HG03521 (cell line): Measurements from ENCODE around the gene GNAZ.
"Not testable (repeated sequence)": the region's sequence is repeated elsewhere in the genome, so short reads cannot be mapped to it uniquely, and the experiment has no call there.

Source experiments
- ATAC-seq: cut with Tn5 transposase; IDR thresholded peaks from one replicate; pipeline ENCODE4 v1.9.1; 2021; ENCODE audit warnings: mild to moderate bottlenecking, moderate library complexity; ENCODE audit not compliant: unreplicated experiment

The GNAZ gene

DNA sequence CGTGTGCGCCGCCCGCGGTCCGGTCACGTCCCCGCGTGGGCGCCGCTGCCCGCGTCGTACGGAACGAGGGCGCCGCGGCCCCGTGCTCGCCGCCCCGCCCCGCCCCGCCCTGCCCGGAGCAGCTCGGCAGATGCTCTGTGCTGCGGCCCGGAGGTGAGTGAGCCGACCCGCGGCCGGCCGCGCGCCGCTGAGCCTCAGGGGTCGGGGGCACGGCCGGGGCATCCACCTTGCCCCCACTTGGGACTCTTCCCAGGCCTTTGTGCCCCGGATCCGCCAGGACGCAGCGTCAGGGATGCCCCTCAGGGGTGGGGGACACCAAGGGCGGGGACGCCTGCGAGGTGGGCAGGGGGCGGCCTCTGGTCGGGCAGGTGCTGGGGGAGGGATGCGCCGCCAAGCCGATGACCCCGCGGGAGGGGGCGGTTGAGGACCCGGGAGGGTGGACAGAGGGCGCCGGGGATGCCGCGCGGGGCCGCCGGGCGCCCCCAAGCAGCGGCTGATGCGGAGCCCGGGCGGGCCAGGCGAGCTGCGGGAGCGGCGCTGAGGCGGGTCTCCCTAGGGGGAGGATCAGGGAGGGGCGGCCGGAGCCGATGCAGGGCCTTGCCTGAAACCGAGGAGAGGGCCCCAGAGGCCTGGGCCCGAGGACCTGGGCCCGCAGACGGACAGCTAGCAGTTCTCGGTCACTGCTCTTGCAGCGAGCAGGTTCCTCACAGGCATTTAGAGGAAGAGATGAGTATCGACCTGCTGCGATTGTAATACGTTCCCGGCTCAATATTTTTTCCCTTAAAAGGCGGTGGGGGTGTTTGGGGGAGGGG lies at the start of gene GNAZ:
TSS of gene GNAZ (plus strand) at position 102 of the 812 bp plus-strand sequence. CDS start 25,177 bp downstream, outside the sequence.
- ATAC-seq: no peak

DNA sequence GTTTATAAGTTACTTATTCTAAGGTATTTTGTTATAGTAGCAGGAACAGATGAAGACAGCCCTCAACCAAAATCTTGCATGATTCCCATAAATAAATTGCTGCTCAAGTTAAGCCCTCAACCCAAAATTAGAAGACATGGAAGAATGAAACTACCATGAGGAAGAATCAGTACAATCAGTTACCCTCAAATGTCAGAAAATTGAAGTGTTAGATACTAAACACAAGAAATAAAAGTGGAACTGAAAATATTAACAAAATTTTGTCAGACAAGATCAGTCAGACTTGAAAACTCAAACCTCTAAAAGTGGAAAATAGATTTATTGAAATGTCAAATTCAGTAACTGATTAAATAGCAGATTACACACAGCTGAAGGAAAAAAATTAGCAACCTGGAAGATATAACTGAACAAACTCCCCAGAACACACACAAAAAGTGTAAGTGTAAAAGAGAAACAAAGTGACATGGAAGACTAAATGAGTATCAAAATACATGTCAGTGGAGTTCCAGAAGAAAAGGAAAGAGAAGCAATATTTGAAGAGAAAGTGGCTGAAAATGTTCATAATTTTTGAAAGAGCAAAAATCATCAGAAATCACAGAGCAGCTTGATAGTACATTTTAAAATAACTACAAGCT lies 49.5 kb upstream of the GNAZ start:
- ATAC-seq: no peak

DNA sequence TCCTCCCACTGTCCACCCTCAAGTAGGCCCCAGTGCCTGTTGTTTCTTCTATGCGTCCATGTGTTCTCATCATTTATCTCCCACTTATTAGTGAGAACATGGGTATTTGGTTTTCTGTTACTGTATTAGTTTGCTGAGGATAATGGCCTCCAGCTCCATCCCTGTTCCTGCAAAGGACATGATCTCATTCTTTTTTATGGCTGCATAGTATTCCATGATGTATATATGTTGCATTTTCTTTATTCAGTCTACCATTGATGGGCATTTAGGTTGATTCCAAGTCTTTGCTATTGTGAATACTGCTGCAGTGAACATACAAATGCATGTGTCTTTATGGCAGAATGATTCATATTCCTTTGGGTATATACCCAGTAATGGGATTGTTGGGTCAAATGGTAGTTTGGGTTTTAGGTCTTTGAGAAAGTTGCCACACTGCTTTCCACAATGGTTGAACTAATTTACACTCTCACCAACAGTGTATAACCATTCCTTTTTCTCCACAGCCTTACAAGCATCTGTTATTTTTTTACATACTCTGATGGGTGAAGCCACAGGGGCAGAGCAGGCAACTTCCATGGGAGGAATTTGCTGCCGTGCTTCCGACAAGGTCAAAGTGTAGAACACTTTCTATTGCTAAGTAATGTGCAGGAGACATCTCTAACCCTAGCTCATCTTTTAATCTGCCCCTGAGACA lies 48.5 kb upstream of the GNAZ start:
- ATAC-seq: not testable (repeated sequence)

DNA sequence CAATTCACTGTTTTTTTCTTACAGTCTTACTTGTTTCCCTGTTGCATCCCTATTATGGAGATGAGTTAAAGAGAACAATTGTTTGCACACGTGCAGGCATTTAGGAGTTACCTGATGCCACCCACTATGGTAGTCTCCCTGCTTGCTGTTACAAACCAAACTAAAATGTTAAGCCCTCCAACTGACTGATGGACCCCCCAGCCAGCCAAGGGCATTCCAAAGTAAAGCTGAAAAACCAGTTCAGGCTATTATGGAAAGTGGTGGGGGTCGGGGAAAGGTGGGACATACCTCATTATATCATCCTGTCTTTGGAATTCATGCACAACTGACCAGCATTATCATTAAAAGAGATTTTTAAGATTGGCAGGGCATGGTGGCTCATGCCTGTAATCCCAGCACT lies 47.0 kb upstream of the GNAZ start:
- no peak for ATAC-seq

DNA sequence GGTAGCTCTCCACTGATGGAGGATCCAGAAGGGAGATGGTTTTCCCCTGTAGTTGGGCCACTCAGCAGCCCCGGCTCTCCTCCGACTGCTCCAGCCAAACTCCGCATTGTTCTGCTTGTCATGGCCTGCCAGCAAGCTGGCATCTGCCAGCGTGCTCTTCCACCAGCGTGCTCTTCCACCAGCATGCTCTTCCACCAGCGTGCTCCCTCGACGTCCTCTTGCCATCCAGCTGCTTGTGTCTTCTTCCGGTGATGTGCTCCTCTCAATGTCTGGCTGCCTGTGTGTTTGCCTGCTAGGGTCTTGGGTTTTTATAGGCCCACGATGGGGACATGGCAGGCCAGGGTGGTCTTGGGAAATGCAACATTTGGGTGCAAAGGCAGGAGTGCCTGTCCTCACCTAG lies 43.5 kb upstream of the GNAZ start:
- ATAC-seq: no peak

DNA sequence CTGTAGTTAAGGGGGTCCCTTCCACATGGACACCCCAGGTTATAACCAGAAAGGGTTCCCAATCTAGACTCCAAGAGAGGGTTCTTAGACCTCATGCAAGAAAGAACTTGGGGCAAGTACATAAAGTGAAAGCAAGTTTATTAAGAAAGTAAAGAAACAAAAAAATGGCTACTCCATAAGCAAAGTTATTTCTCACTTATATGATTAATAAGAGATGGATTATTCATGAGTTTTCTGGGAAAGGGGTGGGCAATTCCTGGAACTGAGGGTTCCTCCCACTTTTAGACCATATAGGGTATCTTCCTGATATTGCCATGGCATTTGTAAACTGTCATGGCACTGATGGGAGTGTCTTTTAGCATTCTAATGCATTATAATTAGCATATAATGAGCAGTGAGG lies 42.5 kb upstream of the GNAZ start:
- ATAC-seq: not testable (repeated sequence)

DNA sequence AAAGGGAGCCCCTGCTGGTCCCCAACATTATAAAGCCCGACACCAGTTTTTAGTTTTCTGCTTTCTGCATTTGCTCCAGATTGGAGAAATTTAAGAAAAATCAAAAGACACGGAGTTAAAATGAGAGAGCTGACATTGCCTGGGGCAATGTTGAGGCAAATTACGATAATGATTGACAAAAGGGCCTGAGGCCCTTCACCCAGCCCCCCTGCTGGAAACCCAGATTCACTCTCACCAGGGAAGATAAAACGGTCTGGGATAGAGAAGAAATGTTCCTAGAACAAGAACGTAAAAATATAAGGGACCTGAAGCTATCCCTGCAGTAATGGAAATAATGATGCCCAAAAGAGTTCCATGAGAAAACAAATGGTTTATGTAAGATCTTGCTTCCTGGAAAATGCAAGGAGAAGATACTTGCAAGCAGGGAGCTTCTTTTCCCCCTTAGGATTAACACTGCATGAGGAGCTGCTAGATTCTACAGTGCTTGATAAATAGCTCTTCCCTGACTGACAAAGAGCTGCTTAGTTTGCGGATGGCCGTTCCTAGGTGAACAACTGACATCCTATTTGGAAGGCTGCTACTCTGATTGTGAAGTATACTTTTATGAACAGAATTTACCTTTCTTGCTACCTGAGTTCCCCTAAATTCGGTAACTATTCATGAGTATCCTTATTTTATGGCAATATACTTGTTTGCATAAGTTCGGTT lies 40.6 kb upstream of the GNAZ start:
- no peak for ATAC-seq

DNA sequence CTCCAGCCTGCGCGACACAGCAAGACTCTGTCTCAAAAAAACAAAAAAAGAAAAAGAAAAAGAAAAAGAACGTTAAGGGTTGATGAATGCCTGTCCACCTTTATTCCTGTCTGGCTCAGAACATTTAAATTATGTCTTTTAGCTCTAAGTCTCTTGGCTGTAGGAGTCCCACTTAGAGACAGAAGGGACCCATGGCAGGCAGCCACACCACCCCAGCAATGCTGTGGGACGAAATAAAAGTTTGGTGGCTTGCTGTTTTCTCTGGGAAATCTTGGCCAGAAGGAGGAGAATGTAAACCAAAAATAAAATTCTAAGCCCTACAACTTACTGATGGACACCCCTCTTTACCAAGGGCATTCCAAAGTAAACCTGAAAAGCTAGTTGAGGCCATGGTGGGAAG lies 38.9 kb upstream of the GNAZ start:
- ATAC-seq: no peak

DNA sequence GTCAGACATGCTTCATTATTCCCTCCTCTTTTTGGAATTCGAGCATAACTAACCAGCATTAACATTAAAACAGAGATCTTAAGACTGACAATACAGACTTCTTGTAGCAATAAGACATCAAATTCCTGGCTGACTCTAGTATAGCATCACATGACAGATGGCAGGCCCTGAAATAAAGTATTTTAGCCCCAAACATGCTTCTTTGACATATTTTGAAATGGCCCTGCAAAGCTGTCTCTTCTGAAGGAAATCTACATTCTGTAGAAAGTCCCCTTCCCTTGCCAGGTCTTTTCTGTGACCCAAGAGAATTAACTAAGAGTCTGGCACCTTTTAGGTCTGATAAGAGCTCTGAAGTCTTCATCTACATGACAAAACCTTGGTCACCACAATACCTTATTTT lies 38.5 kb upstream of the GNAZ start:
- no peak for ATAC-seq

DNA sequence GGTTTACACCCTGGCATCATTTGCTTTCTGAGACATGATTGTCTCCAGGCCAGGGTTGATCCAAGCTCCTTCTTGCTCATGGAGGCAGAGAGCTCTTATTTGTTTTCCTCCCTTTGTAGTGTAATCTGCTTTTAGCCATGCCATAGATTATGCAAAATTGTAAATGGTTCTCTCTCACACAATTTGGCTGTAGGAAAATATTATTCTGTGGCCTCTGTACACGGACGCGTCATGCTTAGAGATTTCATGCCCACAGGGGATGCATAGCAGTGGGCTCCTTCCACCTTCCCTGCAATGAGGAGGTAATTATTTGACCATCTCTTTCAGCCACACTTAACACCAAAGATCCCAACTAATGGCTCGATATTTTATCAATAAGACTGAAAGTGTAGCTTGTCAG lies 37.7 kb upstream of the GNAZ start:
- no peak for ATAC-seq

DNA sequence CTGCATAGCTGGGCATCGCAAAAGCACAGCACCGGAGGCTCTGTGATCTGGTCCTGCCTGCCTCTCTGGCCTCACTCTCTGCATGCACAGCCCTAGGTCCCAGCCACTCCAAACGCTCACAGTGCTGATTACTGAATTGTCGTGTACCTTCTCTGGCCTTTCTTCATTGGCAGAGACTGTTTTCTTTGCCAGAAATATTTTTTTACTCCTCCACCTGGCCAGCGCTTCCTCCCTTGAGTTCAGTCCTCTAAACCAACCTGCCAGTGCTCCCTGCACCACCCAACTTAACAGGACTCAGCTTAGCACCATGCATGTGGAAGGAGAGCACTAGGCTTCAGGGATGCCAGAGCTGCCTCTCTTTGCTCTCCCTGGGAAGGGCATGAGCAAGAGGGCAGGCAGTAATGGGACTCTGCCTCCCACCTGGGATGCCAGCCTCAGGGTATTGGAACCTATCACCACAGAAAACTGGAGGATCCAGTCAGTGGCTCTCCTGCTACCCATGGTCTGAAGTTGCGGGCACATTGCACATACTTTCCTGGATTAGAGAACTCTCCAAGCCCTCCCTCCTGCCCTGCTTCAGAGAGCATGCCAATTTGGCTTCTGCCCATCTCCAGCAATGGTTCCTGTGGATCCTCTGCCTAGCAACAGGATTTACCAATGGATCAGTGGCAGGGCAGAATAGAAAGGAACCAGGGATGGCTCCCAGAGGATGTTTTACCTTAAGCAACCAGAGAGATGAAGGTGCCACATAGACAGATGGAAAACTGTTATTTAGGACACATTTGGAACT lies 37.0 kb upstream of the GNAZ start:
- ATAC-seq: no peak

DNA sequence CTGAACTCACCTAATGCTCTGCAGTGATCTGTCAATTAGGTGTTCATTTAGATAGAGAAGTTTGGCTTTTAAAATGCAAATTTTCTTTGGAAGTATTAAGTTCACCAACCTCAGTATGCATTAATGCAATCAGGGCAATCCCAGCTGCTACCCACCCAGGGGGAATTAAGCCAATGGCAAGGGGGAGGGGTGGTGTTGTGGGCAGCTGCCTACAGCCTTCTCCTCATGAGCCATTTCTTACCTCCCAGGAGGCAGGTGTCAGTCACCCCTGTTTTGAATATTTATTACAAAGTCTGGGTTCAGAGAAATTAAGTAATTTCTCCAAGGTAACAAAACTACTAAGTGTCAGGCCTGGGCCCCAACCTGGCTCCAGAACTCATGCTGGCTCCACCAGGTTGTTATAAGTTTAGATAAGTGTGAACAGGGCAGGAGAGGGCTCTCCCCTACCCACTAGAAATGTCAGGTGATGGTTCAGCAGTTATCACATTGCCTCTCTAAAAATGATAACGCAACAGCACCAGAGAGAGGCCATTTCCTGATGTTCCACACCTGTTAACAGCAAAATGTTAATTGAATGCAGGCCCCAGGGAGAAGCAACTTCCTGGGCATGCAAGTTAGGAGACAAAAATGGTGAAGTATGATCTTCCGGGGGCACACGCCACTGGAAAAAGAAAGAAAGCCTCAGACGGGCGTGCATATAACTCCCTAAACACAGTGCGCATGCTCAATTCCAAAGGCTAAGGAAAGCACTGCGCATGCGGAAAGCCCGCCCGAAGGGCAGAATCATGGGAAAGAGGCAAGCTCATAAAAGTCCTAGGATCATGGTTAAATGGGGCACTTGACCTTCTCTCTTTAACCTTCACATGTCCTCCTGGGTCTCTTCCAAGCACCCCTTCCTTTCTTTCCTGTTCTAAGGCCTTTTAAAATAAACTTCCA lies 35.4 kb upstream of the GNAZ start:
- ATAC-seq: no peak

DNA sequence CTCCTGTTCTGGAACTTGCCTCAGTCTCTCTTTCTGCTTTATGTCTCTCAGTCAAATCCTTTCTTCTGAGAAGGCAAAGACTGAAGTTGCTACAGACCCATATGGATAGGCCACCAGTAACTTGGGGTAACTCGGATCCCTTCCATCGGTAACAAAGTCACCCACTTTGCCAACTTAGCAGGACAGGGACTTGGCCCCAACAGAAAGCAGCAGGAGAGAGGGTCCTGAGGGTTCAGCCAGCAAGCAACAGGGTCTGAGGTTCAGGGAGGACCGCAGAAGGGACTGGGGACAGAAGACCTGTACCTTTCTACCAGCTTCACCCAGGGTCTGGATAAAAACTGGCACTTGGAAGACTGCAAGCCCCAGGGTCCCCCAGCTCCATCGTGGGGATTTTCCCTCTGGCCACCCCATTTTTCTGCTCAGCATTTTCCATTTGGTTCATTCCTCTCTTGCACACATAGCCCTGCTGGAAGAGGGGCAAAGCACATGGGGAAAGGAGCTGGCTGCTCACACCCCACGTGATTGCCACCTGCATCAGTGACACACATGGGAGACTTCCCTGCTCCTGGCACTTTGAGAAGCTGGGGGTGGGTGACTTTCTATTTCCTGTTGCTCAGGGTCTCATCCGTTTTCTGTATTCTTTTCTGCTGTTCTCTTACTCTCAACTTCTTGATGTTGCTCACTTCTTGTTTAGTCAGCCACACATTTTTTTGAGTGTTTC lies 34.6 kb upstream of the GNAZ start:
- no peak for ATAC-seq

DNA sequence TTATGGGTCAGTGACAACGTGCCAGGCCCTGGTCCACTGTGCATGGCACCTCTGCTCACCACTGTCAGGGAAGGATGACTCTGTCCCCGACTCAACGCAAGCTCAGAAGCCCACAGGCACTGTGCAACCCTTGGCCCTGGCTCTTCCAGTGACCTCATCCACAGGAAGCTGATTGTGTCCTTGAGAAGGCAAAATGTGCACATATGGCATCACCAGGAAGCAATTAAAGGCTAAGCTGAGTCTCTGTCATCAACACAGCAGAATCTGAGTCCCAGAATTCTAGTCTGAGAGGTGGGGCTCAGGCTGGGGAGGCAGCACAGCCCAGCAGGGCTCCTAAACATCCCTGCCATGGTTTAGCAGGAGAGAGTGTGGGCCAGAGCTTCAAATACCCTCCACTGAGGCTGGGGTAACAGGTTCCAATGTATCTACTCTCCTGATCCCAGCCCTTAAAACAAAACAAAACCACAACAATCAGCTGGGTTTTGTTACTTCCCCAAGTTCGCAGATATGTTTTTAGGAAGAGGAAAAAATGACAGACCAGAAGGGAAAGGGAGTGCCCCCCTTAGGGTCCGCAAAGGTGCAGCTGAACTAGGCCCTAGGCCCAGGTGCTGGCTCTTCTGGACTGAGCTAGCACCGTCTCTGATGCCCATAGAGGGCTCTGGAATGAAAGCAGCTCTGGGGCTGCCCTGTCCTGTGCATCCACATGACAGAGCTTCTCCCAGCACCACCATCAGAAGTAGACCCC lies 33.5 kb upstream of the GNAZ start:
- no peak for ATAC-seq

DNA sequence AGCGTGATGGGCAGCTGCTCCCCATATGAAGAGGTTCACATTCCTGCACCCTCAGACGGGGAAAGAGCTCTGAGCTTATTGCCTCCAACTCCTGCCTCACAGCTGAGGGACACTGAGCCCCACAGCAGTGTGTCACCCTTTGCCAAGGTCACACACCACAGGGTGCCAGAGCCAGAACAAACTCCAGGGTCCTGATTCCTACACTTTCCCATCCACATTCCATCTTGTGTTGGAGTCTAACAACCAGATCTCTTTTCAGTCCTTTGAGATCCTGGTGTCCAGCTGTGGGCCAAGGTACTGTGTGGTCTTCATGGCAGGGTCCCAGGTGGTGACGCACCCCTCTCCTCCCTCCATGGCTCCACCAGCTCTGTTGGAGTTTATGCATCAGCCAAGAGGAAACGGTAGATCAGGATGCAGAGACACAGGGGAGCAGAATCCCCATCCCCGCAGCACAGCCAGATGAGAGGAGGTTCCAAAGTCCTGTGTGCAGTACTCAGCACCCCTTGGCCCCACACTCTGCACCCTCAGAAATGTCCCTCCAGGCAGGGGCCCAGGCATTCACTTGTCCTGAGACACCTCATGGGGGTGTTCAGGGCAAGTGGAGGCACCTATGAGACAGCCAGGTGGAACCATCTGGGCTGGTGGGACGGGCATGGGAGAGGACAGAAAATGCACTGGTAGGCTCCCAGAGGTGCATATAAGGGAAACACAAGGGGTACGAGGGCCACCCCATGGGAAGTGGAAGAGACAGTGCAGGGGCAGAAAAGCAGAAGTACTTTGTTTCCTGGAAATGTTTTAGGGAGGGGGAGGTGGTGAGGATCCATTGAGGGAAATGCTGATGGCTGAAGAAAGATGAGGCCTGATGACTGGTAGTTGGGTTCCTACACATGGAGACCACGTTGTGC lies 32.6 kb upstream of the GNAZ start:
- no peak for ATAC-seq

DNA sequence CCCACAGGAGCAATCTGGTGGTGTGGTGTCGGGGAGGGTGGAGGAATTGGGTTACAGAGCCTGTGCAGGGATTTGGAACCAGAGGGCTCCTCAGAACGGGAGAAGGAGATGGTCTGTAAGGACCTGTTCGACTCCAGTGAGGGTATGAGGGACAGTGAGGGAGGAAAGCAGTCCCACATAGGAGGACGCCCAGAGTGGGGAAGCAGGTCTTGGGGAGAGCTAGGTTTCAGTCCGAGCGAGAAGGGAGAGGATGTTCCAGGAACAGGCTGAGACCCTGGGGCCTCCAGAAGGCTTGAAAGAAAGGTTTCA lies 32.0 kb upstream of the GNAZ start:
- ATAC-seq: no peak

DNA sequence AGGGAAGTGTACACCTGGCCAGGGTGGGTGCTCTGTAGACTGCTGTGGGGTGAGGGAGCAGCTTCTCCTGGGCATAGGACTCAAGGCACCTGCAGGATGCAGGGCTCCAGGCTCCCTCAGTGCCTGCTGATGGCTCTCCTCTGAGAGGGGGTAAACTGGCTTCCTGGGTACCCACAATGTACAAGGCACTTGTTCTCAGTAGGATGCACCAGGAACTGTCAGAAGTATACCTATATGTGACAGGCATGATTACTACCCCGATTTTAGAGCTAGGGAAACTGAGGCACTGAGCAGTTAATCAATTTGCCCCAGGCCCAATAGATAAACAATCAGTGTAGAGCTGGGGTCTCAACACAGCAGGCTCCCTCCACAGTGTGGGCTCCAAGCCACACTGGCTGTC lies 31.4 kb upstream of the GNAZ start:
- no peak for ATAC-seq
